Glutamatergic neuron (in vitro differentiated cells): ENCODE measurements around the gene SEC14L1. TPM values are rescaled to one million over a fixed set of nuclear protein-coding genes. Genes with fewer than 3 reads are reported as not detected.

Source experiments
- DNase-seq: peaks from one replicate; pipeline ENCODE4 v3.0.0; 2022
- H3K27ac Mint-ChIP-seq: one replicate; pipeline ENCODE4 v1.8.0; 2020; ENCODE audit warnings: mild to moderate bottlenecking, mixed read lengths, inconsistent platforms; ENCODE audit not compliant: unreplicated experiment
- H3K27me3 Mint-ChIP-seq: one replicate; pipeline ENCODE4 v1.8.0; 2020; ENCODE audit warnings: mild to moderate bottlenecking, moderate library complexity, mixed read lengths, inconsistent platforms; ENCODE audit not compliant: unreplicated experiment
- H3K36me3 Mint-ChIP-seq: one replicate; pipeline ENCODE4 v1.8.0; 2020; ENCODE audit warnings: mild to moderate bottlenecking, mixed read lengths, inconsistent platforms; ENCODE audit not compliant: unreplicated experiment
- H3K4me1 Mint-ChIP-seq: one replicate; pipeline ENCODE4 v1.8.0; 2020; ENCODE audit warnings: mild to moderate bottlenecking, low read depth, mixed read lengths, inconsistent platforms; ENCODE audit not compliant: unreplicated experiment
- H3K4me3 Mint-ChIP-seq: one replicate; pipeline ENCODE4 v1.8.0; 2020; ENCODE audit warnings: mild to moderate bottlenecking, mixed read lengths, inconsistent platforms; ENCODE audit not compliant: unreplicated experiment
- H3K9me3 Mint-ChIP-seq: one replicate; pipeline ENCODE4 v1.8.0; 2020; ENCODE audit warnings: mild to moderate bottlenecking, moderate library complexity, mixed read lengths, inconsistent platforms; ENCODE audit not compliant: unreplicated experiment
- total RNA-seq: library from RNA; stranded (reverse); fragmentation: NEBNext Ultra II Directional; extraction: Animal tissue kit (Norgen Biotek cat#: 25700); gene quantifications from one replicate; pipeline ENCODE4 v1.2.1, GENCODE V29; 2021; ENCODE audit not compliant: unreplicated experiment
- TF ChIP-seq, protein P1 (sequence below): fragments of 200-600 bp; sonication (generic); IDR thresholded peaks from one replicate; pipeline ENCODE4 v1.5.0; 2021; ENCODE audit not compliant: partially characterized antibody, unreplicated experiment

The SEC14L1 gene
- total RNA-seq, 1 donor from 2014 or later, result 104 TPM

DNA sequence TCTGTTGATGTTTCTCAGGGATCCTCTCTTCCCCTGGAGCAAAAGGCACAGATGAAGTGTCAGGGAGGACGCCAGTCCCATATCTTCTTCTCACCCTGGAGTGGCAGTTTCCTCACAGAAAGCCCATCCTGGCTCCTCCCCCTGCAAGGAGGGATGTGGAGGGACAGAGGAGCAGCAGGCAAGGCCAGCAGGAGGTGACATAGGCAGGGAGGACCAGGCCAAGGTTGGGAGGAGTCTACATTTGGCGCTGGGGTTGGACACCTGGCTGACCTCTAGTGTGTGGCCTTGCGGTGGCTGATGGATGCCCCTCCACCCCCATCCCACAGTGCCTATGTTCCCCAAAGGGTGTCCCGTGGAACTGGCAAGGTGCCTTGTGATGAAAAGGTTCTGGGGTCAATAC lies 125.4 kb downstream of the SEC14L1 start:
- H3K4me3 Mint-ChIP-seq, result no peak overlapping the region

More for the DNA sequence above, 125.4 kb downstream of the SEC14L1 start:
- no peak for DNase-seq
- Mint-ChIP-seq H3K27ac (no peak overlapping the region), H3K27me3 (no peaks in the 10 kb centered on the region), H3K9me3 (no peaks in the 10 kb centered on the region), H3K36me3 (no peaks in the 10 kb centered on the region), H3K4me1 (peaks cover 1% of the 10 kb centered on the region)
- TF ChIP-seq, protein P1, sequence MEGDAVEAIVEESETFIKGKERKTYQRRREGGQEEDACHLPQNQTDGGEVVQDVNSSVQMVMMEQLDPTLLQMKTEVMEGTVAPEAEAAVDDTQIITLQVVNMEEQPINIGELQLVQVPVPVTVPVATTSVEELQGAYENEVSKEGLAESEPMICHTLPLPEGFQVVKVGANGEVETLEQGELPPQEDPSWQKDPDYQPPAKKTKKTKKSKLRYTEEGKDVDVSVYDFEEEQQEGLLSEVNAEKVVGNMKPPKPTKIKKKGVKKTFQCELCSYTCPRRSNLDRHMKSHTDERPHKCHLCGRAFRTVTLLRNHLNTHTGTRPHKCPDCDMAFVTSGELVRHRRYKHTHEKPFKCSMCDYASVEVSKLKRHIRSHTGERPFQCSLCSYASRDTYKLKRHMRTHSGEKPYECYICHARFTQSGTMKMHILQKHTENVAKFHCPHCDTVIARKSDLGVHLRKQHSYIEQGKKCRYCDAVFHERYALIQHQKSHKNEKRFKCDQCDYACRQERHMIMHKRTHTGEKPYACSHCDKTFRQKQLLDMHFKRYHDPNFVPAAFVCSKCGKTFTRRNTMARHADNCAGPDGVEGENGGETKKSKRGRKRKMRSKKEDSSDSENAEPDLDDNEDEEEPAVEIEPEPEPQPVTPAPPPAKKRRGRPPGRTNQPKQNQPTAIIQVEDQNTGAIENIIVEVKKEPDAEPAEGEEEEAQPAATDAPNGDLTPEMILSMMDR, result no peak
